GM21423 (cell line): ENCODE measurements around the gene NTN1.

Experiments used
- ATAC-seq: cut with Tn5 transposase; IDR thresholded peaks from one replicate; pipeline ENCODE4 v1.9.1; 2021; ENCODE audit warnings: mild to moderate bottlenecking, moderate library complexity; ENCODE audit not compliant: unreplicated experiment

NTN1 gene

DNA sequence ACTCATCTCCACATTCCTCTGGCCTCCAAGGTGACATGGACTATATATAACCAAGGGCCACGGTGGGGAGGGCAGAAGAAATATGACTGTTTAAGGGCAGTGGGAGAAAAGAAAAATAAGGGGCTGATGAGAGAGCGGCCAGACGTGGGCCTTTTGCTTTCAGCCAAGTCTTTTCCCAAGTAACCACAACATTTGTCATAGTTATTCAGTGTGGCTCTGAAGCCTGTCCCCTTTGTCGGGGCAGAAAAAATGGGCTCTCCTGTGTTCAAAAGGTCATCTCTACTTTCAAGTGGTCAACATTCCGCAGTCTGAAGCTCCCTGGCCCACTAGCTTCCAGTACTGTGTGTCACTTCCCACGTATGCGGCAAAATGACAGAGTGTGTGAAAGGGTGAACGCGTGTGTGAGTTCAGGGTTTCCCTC is 245.4 kb downstream of the NTN1 start:
- no peak for ATAC-seq

DNA sequence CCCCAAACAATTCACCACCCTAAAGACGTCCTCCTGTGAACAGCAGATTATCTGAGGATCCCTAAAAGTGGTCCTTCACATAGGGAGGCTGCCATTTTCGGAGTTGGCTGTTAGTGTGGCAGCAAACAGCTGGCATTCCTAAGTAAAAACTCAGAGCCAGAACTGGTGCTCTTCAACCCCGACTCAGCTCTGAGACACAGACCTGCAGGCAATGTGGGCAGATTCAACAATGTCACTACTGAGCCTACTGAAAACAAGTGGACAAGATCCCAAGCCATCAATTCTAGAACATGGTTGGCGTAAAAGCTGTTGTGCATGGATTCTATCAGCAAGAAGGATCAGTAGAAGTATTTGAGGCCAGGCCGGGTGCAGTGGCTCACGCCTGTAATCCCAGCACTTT is 247.2 kb downstream of the NTN1 start:
- no peak for ATAC-seq

DNA sequence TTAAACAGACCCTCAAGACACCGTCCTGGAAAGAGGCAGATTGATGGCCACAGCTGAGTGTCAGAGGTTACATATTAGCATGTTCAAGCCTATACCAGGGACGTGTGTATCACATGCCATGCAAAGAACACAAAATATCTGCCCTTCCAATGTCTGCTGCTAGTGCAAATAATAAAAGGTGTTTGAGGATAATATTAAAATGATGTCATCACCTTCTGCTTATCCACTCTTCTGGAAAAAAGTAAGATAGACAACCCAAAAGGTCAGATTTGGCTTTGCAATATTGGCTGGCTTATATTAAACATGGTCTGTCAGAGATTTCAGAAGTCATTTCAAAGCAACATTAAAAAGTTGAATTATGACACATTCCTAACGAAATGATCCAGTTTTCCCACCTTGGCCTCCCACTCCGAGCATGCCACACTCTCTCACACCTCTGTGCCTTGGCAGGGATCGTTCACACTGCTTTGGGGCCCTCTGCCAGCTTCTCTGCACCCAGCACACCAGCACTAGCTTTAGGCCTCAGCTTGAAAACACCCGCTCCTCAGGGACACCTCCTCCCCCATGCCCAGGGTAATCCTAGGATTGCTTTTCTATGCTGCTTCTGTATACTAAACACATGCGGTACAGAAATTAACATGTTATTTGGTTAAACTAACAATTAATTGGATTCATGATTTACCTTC is 248.2 kb downstream of the NTN1 start:
- ATAC-seq, result no peak

DNA sequence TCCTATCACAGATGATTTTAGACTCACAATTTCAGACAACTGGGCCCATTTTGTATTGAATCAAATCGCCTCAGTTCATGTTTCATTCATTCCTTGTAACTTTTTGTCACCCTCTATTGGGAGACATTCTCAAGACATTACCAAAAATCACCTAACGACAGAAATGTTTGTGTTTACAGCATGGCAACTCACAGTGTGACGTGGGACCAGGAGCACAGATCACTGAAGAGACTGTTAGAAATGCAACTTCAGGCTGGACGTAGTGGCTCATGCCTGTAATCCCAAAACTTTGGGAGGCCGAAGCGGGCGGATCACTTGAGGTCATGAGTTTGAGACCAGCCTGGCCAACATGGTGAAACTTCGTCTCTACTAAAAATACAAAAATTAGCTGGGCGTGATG is 249.6 kb downstream of the NTN1 start:
- ATAC-seq, result no peak

DNA sequence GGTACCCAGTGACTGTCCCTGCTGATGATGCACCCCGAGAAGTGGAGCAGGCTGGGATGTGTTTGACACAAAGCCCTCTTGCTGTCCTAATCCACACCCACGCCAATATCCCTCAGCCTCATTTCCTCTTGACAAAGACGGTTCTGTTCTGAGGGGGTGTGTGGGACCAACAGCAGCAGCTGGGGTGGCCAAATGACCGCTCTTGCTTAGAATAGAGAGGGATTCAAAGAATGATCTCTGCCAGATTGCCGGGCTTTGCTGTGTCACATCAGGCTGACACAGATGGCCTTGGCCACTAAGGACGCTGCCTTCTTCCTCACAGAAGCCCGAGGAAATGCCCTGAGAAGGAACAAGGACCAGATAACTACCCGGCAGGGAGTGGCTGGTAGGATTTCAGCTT is 250.7 kb downstream of the NTN1 start:
- no peak for ATAC-seq

DNA sequence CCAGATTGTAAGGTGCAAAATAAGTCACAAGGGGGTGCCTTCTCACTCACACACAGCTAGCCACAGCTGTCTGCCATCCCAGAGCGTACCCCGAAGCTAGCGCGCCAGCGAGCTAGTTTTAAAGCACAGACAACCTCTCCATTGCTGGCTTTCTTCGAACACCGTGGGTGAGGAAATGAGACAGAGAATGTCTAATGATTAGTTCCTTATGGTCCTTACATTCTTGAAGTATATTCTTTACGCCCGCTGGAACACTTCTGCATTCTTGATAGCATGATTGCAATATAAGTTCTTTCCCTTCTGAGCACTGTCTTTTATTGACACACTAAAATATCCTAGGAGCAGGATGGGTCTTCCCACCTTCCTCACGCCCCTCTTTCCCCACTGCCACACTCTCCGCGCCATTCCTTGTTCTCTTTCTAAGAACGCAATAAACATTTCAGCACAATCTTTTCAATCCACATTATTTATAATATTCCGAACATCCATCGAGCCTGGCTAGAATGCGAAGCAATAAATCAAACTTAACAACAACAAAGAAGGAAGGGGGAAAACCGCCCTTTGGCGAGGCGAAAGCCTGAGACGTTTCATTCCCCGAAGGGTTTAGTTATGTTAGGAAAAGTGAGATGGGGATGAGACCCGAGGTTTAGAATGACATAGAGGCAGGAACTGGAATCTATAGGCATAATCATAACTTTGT is 251.3 kb downstream of the NTN1 start:
- no peak for ATAC-seq

DNA sequence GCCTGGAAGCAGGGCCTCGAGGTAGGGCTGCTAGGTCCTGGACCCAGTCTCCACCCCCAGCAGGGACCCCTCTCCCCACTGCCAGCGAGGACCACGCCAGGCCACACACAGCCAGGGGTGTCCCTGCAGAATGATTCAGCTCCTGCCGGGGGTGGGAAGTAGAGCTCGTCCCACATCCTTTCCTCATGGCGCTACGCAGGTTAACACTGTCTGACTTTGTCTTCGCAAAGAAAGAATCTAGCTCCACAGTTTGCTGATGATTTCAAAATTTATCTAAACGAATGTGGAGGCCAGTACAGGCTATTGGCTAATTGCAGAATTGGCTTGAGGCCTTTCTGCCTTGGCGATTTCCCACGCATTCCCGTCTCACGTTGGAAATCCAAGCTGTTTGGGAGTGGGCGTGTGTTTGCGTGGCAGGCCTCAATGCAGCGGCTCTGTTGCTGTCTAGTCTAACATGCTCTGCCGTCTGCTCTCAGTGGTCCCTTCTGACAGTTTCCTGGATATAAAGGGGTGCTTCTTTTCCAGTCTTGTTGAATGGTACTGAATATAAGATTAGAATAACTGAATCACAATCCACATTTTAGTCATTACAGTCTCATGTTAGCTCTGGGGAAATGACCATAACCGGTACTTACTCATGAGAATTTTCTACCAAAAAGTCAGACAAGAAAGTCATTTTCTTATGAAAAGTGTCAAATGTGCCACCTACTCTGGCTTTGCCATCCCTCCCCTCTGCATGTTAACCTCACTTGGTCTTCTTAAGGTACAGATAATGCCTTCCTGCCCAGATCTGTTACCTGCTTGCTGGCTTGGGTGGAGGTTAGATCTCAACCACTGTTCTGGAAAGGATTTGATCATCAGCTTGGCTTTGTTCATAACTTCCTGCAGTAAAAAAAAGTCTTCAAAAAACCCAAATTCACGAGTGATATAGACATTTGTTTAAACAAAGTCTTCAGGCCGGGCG is 252.4 kb downstream of the NTN1 start:
- no peak for ATAC-seq

DNA sequence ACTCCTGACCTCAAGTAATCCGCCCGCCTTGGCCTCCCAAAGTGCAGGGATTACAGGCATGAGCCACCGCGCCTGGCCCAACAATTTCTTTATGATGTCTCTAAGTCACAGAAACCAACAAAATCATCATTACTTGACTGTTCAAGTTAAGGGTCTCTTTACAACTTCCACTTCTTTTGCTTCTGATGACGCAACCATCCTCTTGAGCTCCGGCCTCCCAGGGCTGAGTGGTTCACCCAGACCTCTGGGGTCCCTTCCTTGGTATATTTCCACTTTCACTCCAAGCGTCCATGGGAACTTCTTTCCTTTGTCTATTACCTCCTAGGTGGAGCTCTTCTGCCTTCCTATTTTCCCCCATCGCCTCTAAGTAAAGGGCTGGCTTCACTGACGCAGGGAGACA is 253.7 kb downstream of the NTN1 start:
- no peak for ATAC-seq

DNA sequence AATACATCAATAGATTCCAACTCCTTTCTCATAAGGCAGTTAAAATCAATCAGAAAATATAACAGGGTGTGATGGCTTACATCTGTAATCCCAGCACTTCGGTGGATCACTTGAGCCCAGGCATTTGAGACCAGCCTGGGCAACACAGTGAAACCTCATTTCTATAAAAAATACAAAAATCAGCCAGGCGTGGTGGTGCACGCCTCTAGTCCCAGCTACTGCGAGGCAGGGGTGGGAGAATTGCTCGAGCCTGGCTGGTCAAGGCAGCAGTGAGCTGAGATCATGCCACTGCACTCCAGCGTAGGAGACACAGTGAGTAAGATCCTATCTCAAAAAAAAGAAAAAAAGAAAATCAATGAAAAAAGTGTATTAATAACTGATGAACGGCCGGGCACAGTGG is 258.6 kb downstream of the NTN1 start:
- ATAC-seq, result no peak

DNA sequence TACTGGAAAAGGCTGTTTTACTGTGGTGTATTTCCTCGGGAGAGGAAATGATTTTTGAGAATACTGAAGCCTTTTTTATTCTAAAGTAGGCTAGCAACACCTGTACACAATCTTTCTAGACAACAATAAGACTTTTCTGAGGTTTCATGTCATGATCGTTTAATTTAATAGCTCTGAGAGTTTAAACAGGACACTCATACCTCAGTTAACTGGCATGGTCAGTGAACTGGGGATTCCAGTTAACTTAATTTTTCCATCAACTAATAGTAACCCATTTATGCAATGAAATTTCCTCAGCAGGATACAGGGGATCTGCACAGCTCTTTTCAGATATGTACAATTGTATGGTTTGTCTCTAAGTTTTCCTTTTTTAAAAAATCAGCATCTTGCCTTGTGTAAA is 262.6 kb downstream of the NTN1 start:
- ATAC-seq, result no peak

DNA sequence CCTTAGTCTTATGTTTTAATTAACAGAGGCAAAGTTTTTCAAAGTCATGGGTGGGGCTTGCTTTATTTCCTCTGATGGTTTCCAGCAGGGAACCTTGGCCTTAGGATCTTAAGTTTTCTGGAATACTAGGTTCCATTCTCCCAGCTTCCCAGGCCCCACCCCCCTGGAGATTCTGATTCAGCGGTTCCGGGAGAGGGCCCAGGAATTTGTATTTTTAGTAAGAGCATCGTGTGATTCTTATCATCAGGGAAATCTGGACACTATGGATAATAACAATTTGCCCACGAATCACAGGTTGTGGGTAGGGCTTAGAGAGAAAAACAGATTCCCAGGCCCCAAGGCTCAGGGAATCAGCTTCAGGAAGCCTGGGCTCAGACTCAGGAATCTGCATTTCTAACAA is 263.6 kb downstream of the NTN1 start:
- no peak for ATAC-seq

DNA sequence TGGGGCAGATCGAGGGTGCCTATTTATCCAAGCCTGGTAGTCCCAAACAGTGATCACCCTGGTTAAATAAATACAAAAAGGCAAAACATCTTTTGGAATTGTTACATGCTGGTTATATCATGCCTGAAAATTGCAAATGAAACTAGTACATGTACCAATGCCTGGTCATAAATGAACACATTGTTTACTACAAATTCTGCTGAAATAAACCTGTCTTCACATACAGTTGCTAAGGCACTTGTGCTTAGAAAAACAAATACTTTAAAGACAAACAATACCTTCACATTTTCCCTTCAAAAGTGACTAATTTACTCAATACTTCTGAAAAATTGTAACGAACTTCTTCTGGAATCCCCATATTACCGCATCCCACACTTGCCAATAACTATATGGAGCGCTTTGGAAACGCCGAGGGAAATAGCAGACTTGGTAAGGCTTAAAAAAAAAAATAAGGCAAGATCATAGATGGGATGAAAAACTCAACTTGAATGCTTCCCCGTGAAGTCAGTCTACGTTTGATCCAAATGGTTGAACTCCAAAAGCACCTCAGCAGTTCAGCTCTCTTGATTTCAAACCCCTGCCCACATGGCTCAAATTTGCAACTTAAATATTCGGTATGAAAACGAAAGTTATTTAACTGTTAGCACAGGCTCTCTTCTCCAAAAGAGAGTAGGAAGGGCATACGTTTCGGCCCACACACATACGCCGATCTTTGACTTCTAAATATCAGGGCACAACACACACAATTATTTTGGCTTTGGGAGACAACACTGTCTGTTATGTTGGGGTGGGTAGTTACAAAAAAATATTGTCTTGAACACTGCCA is 264.5 kb downstream of the NTN1 start:
- ATAC-seq, result no peak

DNA sequence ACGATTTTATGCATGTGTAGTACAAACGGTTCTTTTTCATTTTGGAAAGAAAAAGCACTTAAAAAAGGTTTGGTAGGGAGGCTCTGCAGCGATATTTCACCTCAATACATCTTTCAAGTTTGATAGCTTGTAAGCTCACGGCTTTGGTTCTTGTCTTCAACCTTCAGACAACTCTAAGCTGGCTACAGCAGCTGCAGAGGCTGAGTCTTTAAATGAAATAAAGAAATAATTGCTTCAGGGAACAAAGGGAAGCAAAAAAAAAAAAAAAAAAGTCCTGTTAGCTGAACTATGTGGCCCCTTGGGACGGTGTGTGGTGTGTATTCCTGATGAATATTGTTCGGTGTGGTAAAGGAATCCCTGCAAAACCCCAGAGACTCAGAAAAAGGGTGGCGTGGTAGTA is 265.1 kb downstream of the NTN1 start:
- no peak for ATAC-seq

DNA sequence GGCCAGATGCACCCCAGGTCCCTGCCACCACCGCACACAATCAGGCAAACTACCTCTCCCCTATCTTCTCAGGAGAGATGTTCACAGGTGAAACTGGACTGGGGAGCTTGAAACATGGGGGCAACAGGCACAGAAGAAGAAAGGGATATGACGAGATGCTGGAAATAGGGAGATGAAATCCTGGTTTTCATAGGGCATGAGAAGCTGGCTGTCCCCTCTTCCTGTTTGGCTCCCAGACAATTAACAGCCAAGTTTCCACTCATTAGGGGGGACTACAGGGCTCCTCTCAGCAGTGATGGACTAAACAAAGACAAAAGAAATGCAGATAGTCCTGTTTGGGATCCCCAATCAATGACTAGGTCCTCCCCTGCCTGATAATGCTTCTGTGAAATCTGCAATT is 266.0 kb downstream of the NTN1 start:
- ATAC-seq, result no peak

DNA sequence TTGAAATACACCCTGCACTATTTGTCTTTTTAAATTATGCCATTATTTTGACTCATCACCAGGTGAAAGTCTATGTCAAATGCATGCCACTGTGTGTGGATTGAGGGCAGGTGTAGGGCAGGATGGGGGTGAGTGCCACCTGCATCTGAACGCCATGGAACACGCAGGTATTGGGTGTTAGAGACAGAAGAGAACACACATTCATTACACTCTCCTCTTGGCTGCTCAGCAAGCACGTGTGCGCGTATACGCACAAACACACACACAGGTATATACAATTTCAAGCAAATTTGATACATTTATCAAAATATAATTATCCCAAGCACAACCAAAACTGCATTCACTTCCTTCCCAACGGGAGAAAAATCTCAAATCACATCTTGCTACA is 268.9 kb downstream of the NTN1 start:
- no peak for ATAC-seq

DNA sequence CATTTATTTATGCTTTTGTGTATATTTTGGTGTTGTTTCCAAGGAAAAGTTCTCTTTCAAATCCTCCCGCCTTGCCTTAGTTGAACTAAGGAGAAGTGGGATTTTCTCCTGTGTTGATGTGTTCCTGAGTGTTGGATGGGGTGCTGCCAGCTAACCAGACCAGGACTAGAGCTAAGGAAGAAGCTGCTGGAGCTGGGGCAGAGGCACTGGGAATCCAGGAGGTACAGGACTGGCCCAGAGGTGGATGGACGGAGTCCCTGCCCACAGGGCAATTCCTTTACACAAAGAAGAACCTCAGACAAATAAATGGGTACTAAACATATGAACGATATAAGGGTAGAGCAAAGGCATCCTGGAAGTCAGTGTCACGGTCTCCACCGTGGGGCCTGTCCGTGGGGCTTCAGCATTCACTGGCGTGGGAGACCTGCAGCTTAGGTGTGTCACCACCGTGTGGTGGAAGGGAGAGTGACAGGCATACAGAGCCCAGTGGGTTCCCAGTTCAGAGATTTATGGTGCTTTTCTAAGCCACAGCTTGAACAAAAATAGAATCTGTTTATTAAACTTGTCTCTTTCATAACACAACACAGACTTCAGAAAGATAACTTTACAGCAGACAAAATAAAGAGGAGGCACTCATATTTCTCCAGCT is 270.7 kb downstream of the NTN1 start:
- no peak for ATAC-seq

DNA sequence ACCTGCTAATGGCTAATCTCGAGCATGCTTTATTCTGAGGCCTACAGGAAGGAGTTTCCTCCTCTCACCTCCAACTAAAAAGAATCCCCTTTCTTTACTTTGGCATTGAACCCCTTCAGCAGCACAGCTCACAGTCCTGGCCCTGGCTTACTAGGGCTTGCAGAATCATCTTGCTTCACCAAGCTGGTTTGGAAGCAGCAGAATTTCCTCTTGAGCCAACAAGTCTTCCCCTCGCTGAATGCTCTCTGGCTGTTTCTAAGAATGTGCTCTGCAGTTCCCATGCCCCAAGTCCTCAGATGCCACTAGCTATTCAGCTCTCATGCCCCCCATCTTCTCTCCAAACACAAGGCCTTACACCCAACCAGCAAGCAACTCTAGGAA is 271.2 kb downstream of the NTN1 start:
- ATAC-seq, result no peak
